K562 (cell line): Measurements from ENCODE around the gene CPNE2. TPM values are rescaled to one million over a fixed set of nuclear protein-coding genes. Genes with fewer than 3 reads are reported as not detected.

ENCODE experiments used
- ATAC-seq: fragments of 200-7000 bp; cut with Tn5 transposase; 3 replicates; pipeline ENCODE4 v1.9.1; 2020; ENCODE audit warnings: moderate library complexity
- BruUV-seq: library from RNA; stranded (reverse); fragments of 400-500 nt; replicated peaks from 2 replicates; lab custom pipeline; 2021; lab: Mats Ljungman, UMichigan
- CTCF ChIA-PET: fragments of 300-600 bp; formaldehyde crosslinking; extraction: SDS; loops from one replicate; lab custom pipeline; 2021; ENCODE audit warnings: low intra/inter-chr PET ratio; lab: Yijun Ruan, JAX
- POLR2A ChIA-PET: fragments of 300-600, 350-650 bp; sonication (Branson Sonifier 250); formaldehyde crosslinking; extraction: SDS; loops from one replicate; lab custom pipeline; 2021; ENCODE audit warnings: antibody characterized with exemption, inconsistent platforms; lab: Yijun Ruan, JAX
- DNase-seq, 4 experiments: peaks; one replicate each; pipeline versions ENCODE4 v3.0.0 to v3.0.0-alpha.2; 2011 to 2018; ENCODE audit warnings: low spot score in 3 of 4, mixed read lengths in 3 of 4; ENCODE audit errors: extremely low read depth in 1 of 4
- FAIRE-seq: peaks from 2 replicates; lab custom pipeline; 2011; peaks lifted over from hg19 to GRCh38; lab: Jason Lieb, UNC
- H2AFZ ChIP-seq: 2 replicates; pipeline ENCODE4 v1.6.0; 2011; ENCODE audit warnings: low read depth, low read length, control low read depth, inconsistent platforms
- H3K27ac ChIP-seq: fragments of 200-600 bp; 3 replicates; pipeline ENCODE4 v1.8.0; 2011; ENCODE audit warnings: low read depth, mild to moderate bottlenecking, control low read depth, inconsistent platforms, low read length, moderate library complexity, mixed read lengths; ENCODE audit errors: extremely low read depth
- H3K27me3 ChIP-seq, 2 experiments: fragments of 300-600 bp in 1 of 2; 2 replicates in 1 of 2; 3 replicates in 1 of 2; pipeline versions ENCODE4 v1.6.0 to v1.8.0; 2011; ENCODE audit warnings: inconsistent platforms in 2 of 2, low read length in 2 of 2, mild to moderate bottlenecking in 1 of 2, mixed read lengths in 1 of 2, moderate library complexity in 1 of 2; ENCODE audit not compliant: control insufficient read depth in 2 of 2, insufficient read depth in 2 of 2
- H3K36me3 ChIP-seq: fragments of 300-600 bp; 3 replicates; pipeline ENCODE4 v1.8.0; 2011; ENCODE audit warnings: mild to moderate bottlenecking, low read length, inconsistent platforms; ENCODE audit not compliant: control insufficient read depth, insufficient read depth
- H3K4me1 ChIP-seq, 2 experiments: fragments of 200-600 bp in 1 of 2; replicated peaks in 1 of 2; 2 replicates in 1 of 2; 3 replicates in 1 of 2; pipeline versions ENCODE4 v1.5.1 to v1.8.0; 2011; ENCODE audit warnings: inconsistent platforms in 2 of 2, low read length in 2 of 2, mild to moderate bottlenecking in 1 of 2, mixed read lengths in 1 of 2, moderate library complexity in 1 of 2; ENCODE audit not compliant: control insufficient read depth in 2 of 2, insufficient read depth in 2 of 2
- H3K4me2 ChIP-seq: 2 replicates; pipeline ENCODE4 v1.6.1; 2011; ENCODE audit warnings: low read length, control low read depth, inconsistent platforms, mixed read lengths; ENCODE audit not compliant: insufficient read depth
- H3K4me3 ChIP-seq: fragments of 200-600 bp; sonication (generic), shearing (Covaris generic); 2 replicates; pipeline ENCODE4 v1.5.1; 2016; ENCODE audit warnings: control low read depth, inconsistent platforms
- H3K79me2 ChIP-seq: fragments of 200-600 bp; 3 replicates; pipeline ENCODE4 v1.8.0; 2011; ENCODE audit warnings: low read length, inconsistent platforms; ENCODE audit not compliant: control insufficient read depth, insufficient read depth
- H3K9ac ChIP-seq, 2 experiments: 2 replicates each; pipeline versions ENCODE4 v1.6.0 to v1.6.1; 2011; ENCODE audit warnings: low read depth in 2 of 2, low read length in 2 of 2, control low read depth in 1 of 2, inconsistent platforms in 1 of 2, mild to moderate bottlenecking in 1 of 2, mixed read lengths in 1 of 2; ENCODE audit not compliant: insufficient read depth in 1 of 2
- H3K9me1 ChIP-seq: one replicate; pipeline ENCODE4 v1.6.0; 2011; ENCODE audit warnings: inconsistent platforms, mild to moderate bottlenecking, low read length, moderate library complexity; ENCODE audit not compliant: control insufficient read depth, insufficient read depth
- H3K9me3 ChIP-seq: replicated peaks from 2 replicates; pipeline ENCODE4 v1.5.1; 2011; ENCODE audit warnings: low read depth, low read length, inconsistent platforms; ENCODE audit not compliant: control insufficient read depth, insufficient read depth
- H4K20me1 ChIP-seq: replicated peaks from 2 replicates; pipeline ENCODE4 v1.6.1; 2011; ENCODE audit warnings: low read length, inconsistent platforms, mixed read lengths; ENCODE audit not compliant: control insufficient read depth, insufficient read depth
- ESRRB ChIP-seq: fragments of 250-450 bp; sonication (Bioruptor Pico); IDR thresholded peaks from 2 replicates; pipeline ENCODE4 v1.5.0; 2020; ENCODE audit warnings: mild to moderate bottlenecking, moderate library complexity, borderline replicate concordance
- GATAD2B ChIP-seq: fragments of 450-650 bp; IDR thresholded peaks from 2 replicates; pipeline ENCODE4 v1.6.1; 2017; ENCODE audit warnings: mild to moderate bottlenecking, borderline replicate concordance
- HNRNPUL1 ChIP-seq: fragments of 200-400 bp; formaldehyde crosslinking; IDR thresholded peaks from 2 replicates; pipeline ENCODE4 v1.6.1; 2017; ENCODE audit warnings: low read length
- MXI1 ChIP-seq: IDR thresholded peaks from 2 replicates; pipeline ENCODE4 v1.6.1; 2011; ENCODE audit warnings: low read depth, mild to moderate bottlenecking, improper control_type of control experiment, low read length
- PYGO2 ChIP-seq: fragments of 450-650 bp; IDR thresholded peaks from 2 replicates; pipeline ENCODE4 v1.6.1; 2016; ENCODE audit warnings: mild to moderate bottlenecking, missing genetic modification characterization, moderate library complexity, missing compliant biosample characterization
- RBM25 ChIP-seq: fragments of 200-400 bp; formaldehyde crosslinking; IDR thresholded peaks from 2 replicates; pipeline ENCODE4 v1.6.1; 2018; ENCODE audit warnings: low read length, low read depth, moderate library complexity; ENCODE audit not compliant: severe bottlenecking
- SLC30A9 ChIP-seq: fragments of 250-450 bp; sonication (Bioruptor Pico); IDR thresholded peaks from 2 replicates; pipeline ENCODE4 v1.8.0; 2022; ENCODE audit warnings: mild to moderate bottlenecking, moderate library complexity
- YY1 ChIP-seq, 3 experiments: IDR thresholded peaks; 2 replicates each; pipeline ENCODE4 v1.6.1; 2011; ENCODE audit warnings: low read length in 2 of 3, mild to moderate bottlenecking in 2 of 3, moderate library complexity in 2 of 3, borderline replicate concordance in 1 of 3, control low read depth in 1 of 3, low read depth in 1 of 3; ENCODE audit not compliant: insufficient read depth in 3 of 3, insufficient replicate concordance in 2 of 3, control insufficient read depth in 1 of 3, insufficient read length in 1 of 3; ENCODE audit errors: extremely low read depth in 1 of 3
- ZBTB33 ChIP-seq: sonication (generic); formaldehyde crosslinking; IDR thresholded peaks from 2 replicates; pipeline ENCODE4 v1.8.1; 2023; ENCODE audit warnings: mild to moderate bottlenecking, missing genetic modification reagents
- WGBS: fragments of 100-300 bp; shearing (Covaris generic); methylation state at CpG from one replicate; pipeline ENCODE4 v1.1.6; 2016; ENCODE audit warnings: low coverage, mixed read lengths; ENCODE audit not compliant: insufficient coverage; ENCODE audit errors: missing lambda C conversion rate; 5-methylcytosine and 5-hydroxymethylcytosine counted together
- in situ Hi-C: fragments of 300-500 bp; cut with MboI; formaldehyde crosslinking; loops from 4 replicates; pipeline ENCODE4 v1.15.0; 2018; ENCODE audit warnings: inconsistent platforms, mixed read lengths
- intact Hi-C: fragments of 100-400 bp; cut with micrococcal nuclease; formaldehyde crosslinking; loops from 2 replicates; pipeline ENCODE4 v1.14.2; 2022
- polyA plus RNA-seq, 8 experiments: library from polyadenylated mRNA; depleted of rRNA in 4 of 8; stranded (reverse) in 5 of 8; unstranded in 3 of 8; fragments of >200 nt; fragmentation: Nextera tagmentation in 2 of 8; fragmentation: Illumina TruSeq in 1 of 8; extraction: Ambion mirVana in 2 of 8; extraction: Trizol in 1 of 8; gene quantifications; 2 replicates each; pipeline versions ENCODE4 v1.2.1 to v1.2.3, GENCODE V29; 2011 to 2014; ENCODE audit warnings: inconsistent platforms in 1 of 8, missing spikeins in 1 of 8
- total RNA-seq, 7 experiments: library from RNA; depleted of rRNA in 6 of 7; stranded (reverse); fragments of >200 nt in 6 of 7; fragmentation: Illumina TruSeq in 2 of 7; extraction: Trizol in 2 of 7; gene quantifications; 2 replicates each; pipeline versions ENCODE4 v1.2.1 to v1.2.3, GENCODE V29; 2011 to 2021; ENCODE audit warnings: low replicate concordance in 1 of 7
- TF ChIP-seq, protein P1 (sequence below), 2 experiments: fragments of 450-650 bp; formaldehyde crosslinking in 1 of 2; IDR thresholded peaks; 2 replicates each; pipeline versions ENCODE4 v1.4.0 to v1.6.1; 2014 to 2020; ENCODE audit warnings: mild to moderate bottlenecking in 2 of 2, borderline replicate concordance in 1 of 2, low read depth in 1 of 2

CPNE2 gene
- total and polyA plus RNA-seq, 9 of the 15 experiments (the other 6 are each of a cell fraction or from before 2014, with no cell fraction given), result 3.0 to 13.9 (median 8.6) TPM

DNA sequence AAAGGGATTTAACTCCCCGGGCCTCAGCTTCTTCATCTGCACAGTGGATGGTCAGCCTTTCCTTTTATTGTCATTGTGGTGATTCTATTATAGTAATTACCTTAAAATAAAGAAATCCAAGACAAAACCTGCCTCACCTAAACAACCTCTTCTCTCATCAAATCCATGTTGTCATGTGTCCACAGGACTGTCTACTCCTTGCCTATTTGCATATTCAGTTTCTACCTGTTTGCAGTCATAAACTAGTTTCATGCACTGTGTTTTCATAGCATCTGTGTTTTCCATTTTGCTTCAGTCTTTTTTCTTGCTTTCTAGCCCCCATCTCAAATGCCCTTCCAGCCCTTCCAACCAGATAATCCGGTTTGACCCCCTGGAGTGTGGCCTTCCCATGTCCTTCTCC lies 44.3 kb upstream of the CPNE2 start:
- Histone ChIP-seq H3K9me1 (no peaks in the 10 kb centered on the region), H4K20me1 (no peaks in the 10 kb centered on the region), H3K4me2 (no peak overlapping the region), H3K36me3 (no peaks in the 10 kb centered on the region), H3K27ac (no peak overlapping the region), H2AFZ (no peak overlapping the region), H3K9ac (no peak overlapping the region), H3K79me2 (no peaks in the 10 kb centered on the region), H3K4me3 (no peak overlapping the region), H3K27me3 (peaks cover 17 to 41% of the 10 kb centered on the region in 2 experiments), H3K9me3 (no peaks in the 10 kb centered on the region), H3K4me1 (no peaks in the 10 kb centered on the region; a peak in 1 of 5 replicates)
- in situ Hi-C loops, result no loop called here
- POLR2A ChIA-PET, result no interaction called here
- WGBS, result 0% methylated on average over 2 of the region's 2 CpGs
- no peak for ATAC-seq
- CTCF ChIA-PET, result no interaction called here
- intact Hi-C loops, result no loop called here
- no peak for DNase-seq
- no TSS peak for BruUV-seq
- TF ChIP-seq YY1 (IDR thresholded peaks at IDR 0.05; ENCODE audit: borderline replicate concordance in 1 of 3, control insufficient read depth in 1 of 3, extremely low read depth in 1 of 3, insufficient read depth in 3 of 3, insufficient read length in 1 of 3, insufficient replicate concordance in 2 of 3, low read depth in 1 of 3, low read length in 2 of 3) (no peak), RBM25 (no peak), SLC30A9 (CRISPR knock-in tag) (no peak), MXI1 (no peak), GATAD2B (no peak), ZBTB33 (CRISPR knock-in tag) (no peak), PYGO2 (tag) (no peak), HNRNPUL1 (no peak), ESRRB (CRISPR knock-in tag) (no peak)
- TF ChIP-seq, protein P1, sequence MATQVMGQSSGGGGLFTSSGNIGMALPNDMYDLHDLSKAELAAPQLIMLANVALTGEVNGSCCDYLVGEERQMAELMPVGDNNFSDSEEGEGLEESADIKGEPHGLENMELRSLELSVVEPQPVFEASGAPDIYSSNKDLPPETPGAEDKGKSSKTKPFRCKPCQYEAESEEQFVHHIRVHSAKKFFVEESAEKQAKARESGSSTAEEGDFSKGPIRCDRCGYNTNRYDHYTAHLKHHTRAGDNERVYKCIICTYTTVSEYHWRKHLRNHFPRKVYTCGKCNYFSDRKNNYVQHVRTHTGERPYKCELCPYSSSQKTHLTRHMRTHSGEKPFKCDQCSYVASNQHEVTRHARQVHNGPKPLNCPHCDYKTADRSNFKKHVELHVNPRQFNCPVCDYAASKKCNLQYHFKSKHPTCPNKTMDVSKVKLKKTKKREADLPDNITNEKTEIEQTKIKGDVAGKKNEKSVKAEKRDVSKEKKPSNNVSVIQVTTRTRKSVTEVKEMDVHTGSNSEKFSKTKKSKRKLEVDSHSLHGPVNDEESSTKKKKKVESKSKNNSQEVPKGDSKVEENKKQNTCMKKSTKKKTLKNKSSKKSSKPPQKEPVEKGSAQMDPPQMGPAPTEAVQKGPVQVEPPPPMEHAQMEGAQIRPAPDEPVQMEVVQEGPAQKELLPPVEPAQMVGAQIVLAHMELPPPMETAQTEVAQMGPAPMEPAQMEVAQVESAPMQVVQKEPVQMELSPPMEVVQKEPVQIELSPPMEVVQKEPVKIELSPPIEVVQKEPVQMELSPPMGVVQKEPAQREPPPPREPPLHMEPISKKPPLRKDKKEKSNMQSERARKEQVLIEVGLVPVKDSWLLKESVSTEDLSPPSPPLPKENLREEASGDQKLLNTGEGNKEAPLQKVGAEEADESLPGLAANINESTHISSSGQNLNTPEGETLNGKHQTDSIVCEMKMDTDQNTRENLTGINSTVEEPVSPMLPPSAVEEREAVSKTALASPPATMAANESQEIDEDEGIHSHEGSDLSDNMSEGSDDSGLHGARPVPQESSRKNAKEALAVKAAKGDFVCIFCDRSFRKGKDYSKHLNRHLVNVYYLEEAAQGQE (IDR thresholded peaks at IDR 0.05; ENCODE audit: borderline replicate concordance), result no peak
- TF ChIP-seq, protein P1 (CRISPR knock-in tag; IDR thresholded peaks at IDR 0.05; ENCODE audit: low read depth), result no peak
- no peak for FAIRE-seq
